ENCODE measurements around the gene IGFBP5. TPM values are rescaled to one million over a fixed set of nuclear protein-coding genes. Genes with fewer than 3 reads are reported as not detected.
A peak's percentile ranks its signal among the peaks of the same experiment; 100 is the strongest.

IGFBP5 gene
- total RNA-seq, 1 donor from 2014 or later = 169 TPM

DNA sequence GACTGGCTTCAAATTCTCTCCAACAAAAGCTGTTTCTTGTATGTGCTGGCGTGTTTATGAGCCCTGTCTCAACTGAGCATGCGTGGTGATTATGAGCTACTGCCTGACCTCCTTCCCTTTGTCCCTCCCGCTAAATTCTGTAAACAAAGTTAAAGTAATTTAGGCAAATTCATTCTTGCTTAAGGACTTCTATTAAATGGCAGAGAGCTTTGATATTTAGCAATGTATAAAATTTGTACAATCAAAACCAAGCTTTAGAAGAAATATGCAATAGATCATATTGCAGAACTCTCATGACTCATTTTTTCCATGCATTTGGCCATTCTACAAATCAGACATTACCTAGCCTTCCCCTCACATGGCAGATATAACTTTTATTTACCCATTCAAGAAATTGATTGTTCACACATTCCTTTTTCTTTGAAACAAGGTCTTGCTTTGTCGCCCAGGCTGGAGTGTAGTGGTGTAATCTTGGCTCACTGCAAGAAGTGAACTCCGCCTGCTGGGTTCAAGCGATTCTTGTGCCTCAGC, 43.9 kb downstream of the IGFBP5 start:
- intact Hi-C loops (cut with DNase I) = no loop called here
- DNase-seq (no peak), ATAC-seq (no peak)
- H3K27me3 ChIP-seq = no peaks in the 10 kb centered on the region
- no peak overlapping the region for H3K27ac ChIP-seq
- TF ChIP-seq, protein P1, sequence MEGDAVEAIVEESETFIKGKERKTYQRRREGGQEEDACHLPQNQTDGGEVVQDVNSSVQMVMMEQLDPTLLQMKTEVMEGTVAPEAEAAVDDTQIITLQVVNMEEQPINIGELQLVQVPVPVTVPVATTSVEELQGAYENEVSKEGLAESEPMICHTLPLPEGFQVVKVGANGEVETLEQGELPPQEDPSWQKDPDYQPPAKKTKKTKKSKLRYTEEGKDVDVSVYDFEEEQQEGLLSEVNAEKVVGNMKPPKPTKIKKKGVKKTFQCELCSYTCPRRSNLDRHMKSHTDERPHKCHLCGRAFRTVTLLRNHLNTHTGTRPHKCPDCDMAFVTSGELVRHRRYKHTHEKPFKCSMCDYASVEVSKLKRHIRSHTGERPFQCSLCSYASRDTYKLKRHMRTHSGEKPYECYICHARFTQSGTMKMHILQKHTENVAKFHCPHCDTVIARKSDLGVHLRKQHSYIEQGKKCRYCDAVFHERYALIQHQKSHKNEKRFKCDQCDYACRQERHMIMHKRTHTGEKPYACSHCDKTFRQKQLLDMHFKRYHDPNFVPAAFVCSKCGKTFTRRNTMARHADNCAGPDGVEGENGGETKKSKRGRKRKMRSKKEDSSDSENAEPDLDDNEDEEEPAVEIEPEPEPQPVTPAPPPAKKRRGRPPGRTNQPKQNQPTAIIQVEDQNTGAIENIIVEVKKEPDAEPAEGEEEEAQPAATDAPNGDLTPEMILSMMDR (IDR thresholded peaks at IDR 0.05) = no peak
- H3K4me1 ChIP-seq = no peaks in the 10 kb centered on the region
- H3K9me3 ChIP-seq = no peaks in the 10 kb centered on the region
- H3K36me3 ChIP-seq = no peaks in the 10 kb centered on the region
- H3K4me3 ChIP-seq = no peak overlapping the region

DNA sequence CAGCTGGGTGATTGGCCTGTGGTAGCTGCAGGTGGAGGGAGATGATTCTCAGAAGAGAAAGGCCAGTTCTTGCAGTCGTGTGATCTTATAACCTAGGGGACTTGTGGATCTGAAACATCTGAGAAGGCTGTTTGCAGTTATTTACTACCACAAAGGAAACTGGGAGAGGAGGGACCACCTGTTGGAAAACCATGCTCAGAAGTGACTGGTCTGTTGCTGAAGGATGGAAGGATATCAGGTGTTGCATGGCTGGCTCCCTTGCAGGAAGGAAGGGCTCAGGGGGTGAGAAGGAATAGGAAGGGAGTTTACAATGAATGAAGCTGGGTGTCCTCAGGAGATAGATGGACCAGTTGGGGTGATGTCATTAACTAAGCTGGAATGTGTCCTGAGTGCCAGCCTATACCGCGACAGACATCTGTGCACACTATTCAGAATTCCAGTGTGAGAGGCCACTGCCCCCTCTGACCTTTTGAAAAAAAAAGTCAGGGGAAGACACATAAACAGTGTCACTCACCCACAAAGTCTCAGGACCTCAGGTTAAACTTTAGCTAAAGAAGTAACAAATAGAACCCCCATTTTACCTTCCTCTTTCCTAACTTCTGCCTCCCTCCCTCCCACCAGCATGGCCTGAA, 44.6 kb downstream of the IGFBP5 start:
- ATAC-seq = no peak
- intact Hi-C loops (cut with DNase I) = no loop called here
- TF ChIP-seq, protein P1 (IDR thresholded peaks at IDR 0.05) = no peak
- Histone ChIP-seq H3K36me3 (no peaks in the 10 kb centered on the region), H3K4me1 (no peaks in the 10 kb centered on the region), H3K27ac (no peak overlapping the region), H3K4me3 (no peak overlapping the region), H3K27me3 (no peaks in the 10 kb centered on the region), H3K9me3 (no peaks in the 10 kb centered on the region)
- no peak for DNase-seq

DNA sequence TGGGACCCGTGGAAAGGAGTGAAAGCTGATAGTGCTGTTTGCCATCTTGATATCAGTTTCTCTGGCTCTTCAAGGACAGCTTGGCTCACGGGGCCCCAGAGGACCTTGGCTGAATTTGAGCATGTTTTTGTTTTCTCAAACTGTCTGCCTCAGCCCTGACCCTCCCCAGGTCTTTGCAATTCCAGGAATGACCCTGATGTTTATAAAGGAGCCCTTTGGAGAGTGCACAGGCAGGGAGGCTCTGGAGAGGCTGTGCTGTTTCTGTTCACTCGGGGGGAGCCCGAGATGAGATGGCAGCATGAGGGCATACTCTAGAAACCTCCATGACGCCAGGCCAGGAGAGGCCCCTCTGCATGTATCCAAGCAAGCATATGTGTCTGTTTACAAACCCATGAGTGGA, 45.8 kb downstream of the IGFBP5 start:
- no peaks in the 10 kb centered on the region for H3K27me3 ChIP-seq
- no peaks in the 10 kb centered on the region for H3K4me1 ChIP-seq
- TF ChIP-seq, protein P1 (IDR thresholded peaks at IDR 0.05) = no peak
- ATAC-seq (no peak), DNase-seq (no peak)
- H3K27ac ChIP-seq = no peak overlapping the region
- intact Hi-C loops (cut with DNase I) = no loop called here
- H3K36me3 ChIP-seq = no peaks in the 10 kb centered on the region
- no peak overlapping the region for H3K4me3 ChIP-seq
- H3K9me3 ChIP-seq = no peaks in the 10 kb centered on the region

DNA sequence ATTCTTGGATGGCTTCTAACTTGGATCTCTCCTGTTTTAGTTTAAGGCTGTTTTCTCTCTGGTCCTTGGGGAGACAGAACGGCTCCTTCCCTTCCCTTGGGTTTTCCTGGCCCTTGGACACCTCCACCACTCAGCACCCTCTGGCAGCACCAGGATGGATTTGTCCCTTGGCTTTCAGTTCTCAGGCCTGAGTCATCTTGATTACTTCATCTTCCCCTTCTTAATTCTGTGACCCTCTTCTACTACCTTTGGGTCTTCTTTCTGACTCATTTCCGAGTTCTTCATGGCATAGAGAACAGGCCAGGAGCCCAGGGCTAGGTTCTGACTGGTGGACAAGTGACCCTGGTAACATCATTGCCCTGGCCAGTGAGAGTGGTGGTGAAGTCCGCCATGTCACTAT, 47.2 kb downstream of the IGFBP5 start:
- no peaks in the 10 kb centered on the region for H3K27me3 ChIP-seq
- H3K4me1 ChIP-seq = peaks cover 7% of the 10 kb centered on the region
- no peak overlapping the region for H3K4me3 ChIP-seq
- no peaks in the 10 kb centered on the region for H3K9me3 ChIP-seq
- DNase-seq (no peak), ATAC-seq (no peak)
- no peak overlapping the region for H3K27ac ChIP-seq
- TF ChIP-seq, protein P1 (IDR thresholded peaks at IDR 0.05) = no peak
- no peaks in the 10 kb centered on the region for H3K36me3 ChIP-seq
- intact Hi-C loops (cut with DNase I) = no loop called here

DNA sequence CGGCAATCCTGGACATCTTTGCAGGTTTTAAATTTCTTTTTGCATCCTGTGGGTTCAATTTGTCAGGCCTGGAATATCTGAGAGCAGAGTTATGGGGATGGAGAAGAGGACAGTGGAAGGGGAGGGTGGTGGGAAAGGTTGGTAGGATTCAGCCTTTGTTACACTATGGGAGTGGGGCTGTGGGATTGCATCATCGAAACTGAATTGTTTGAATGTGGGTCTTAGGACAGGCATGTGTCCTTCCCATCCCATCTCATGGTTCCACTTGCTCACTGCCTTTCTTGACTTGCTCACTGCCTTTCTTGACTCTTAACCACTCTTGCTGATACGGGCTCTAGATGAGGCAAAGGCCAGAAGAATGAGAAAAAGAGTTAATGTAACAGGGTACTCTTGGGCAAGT, 49.2 kb downstream of the IGFBP5 start:
- no peak for ATAC-seq
- H3K4me1 ChIP-seq = peaks cover 7% of the 10 kb centered on the region
- H3K36me3 ChIP-seq = no peaks in the 10 kb centered on the region
- DNase-seq = no peak
- TF ChIP-seq, protein P1 (IDR thresholded peaks at IDR 0.05) = no peak
- H3K27ac ChIP-seq = no peak overlapping the region
- H3K4me3 ChIP-seq = no peak overlapping the region
- H3K27me3 ChIP-seq = no peaks in the 10 kb centered on the region
- intact Hi-C loops (cut with DNase I) = no loop called here
- no peaks in the 10 kb centered on the region for H3K9me3 ChIP-seq

DNA sequence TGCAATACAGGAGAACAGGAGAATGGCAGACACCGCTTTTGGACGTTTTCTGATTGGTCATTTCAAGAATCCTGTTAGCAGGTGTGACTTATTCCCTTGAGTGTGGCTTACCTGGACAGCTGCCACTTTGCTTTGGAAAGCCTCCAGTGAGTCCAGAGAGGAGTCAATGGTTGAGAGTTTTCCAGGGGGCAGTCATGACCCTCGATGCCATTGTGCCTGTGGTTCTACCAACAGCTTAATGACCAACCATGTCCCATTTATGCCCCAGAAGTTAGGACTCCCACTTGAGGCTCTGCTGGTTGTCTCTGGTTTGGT, 49.8 kb downstream of the IGFBP5 start:
- DNase-seq = no peak
- intact Hi-C loops (cut with DNase I) = no loop called here

More for the DNA sequence above, 49.8 kb downstream of the IGFBP5 start:
- peaks cover 3% of the 10 kb centered on the region for H3K27me3 ChIP-seq
- H3K9me3 ChIP-seq = no peaks in the 10 kb centered on the region
- TF ChIP-seq, protein P1 (IDR thresholded peaks at IDR 0.05) = no peak
- peaks cover 7% of the 10 kb centered on the region for H3K4me1 ChIP-seq
- H3K36me3 ChIP-seq = no peaks in the 10 kb centered on the region
- ATAC-seq = no peak
- H3K4me3 ChIP-seq = no peak overlapping the region
- H3K27ac ChIP-seq = peak overlapping the region; percentile 17
